ENCODE measurements around the gene KLHL4. TPM values are rescaled to one million over a fixed set of nuclear protein-coding genes. Genes with fewer than 3 reads are reported as not detected.

The KLHL4 gene
- total and polyA plus RNA-seq, 9 of the 15 experiments (the other 6 are each of a cell fraction or from before 2014, with no cell fraction given), result 0.04 to 0.16 (median 0.06) TPM; not detected in 1

DNA sequence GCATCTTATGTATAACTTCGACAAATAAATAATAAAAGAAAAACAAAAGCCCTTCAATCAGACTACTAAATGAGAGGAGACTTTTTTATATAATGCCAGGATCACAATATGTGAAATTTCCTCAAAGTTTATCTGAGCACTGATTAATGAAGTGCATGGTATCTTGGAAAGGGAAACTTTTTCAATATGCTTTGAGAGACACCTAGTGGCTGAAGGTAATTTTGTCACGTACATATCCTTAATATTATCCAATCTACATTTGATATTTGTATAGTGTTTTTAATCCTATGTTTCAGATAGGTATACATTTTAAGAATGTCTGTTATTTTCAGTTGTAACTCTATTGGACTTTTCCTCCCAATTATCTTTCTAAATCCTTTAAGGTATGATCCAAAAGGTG, 146.8 kb downstream of the KLHL4 start:
- Histone ChIP-seq H3K4me1 (replicated peaks in 1 of 2; ENCODE audit: control insufficient read depth in 2 of 2, insufficient read depth in 2 of 2, low read length in 2 of 2) (no peaks in the 10 kb centered on the region), H3K4me2 (ENCODE audit: insufficient read depth, low read length) (no peak overlapping the region), H3K27ac (ENCODE audit: extremely low read depth, low read depth, low read length) (no peak overlapping the region), H3K79me2 (ENCODE audit: control insufficient read depth, insufficient read depth, low read length) (no peaks in the 10 kb centered on the region), H3K9ac (ENCODE audit: insufficient read depth in 1 of 2, low read depth in 2 of 2, low read length in 2 of 2) (no peak overlapping the region), H2AFZ (ENCODE audit: low read depth, low read length) (no peak overlapping the region), H4K20me1 (replicated peaks; ENCODE audit: control insufficient read depth, insufficient read depth, low read length) (no peaks in the 10 kb centered on the region), H3K4me3 (no peak overlapping the region), H3K36me3 (ENCODE audit: control insufficient read depth, insufficient read depth, low read length) (no peaks in the 10 kb centered on the region), H3K27me3 (ENCODE audit: control insufficient read depth in 2 of 2, insufficient read depth in 2 of 2, low read length in 2 of 2) (no peaks in the 10 kb centered on the region), H3K9me3 (replicated peaks; ENCODE audit: control insufficient read depth, insufficient read depth, low read depth, low read length) (no peaks in the 10 kb centered on the region), H3K9me1 (ENCODE audit: control insufficient read depth, insufficient read depth, low read length) (no peaks in the 10 kb centered on the region)
- ATAC-seq (0 out of 3 replicates have a peak, but pooled peaks have one; percentile 52), FAIRE-seq (no peak), DNase-seq (ENCODE audit: extremely low read depth in 1 of 4, low spot score in 3 of 4) (peak in 3 of 4 experiments; percentile 2 to 27 (median 3))
- 0% methylated on average over 2 of the region's 2 CpGs for WGBS (ENCODE audit: insufficient coverage, low coverage, missing lambda C conversion rate)
- ChIA-PET POLR2A (no interaction called here), CTCF (ENCODE audit: low intra/inter-chr PET ratio) (interaction anchor here (0.6 to 2.6 kb wide), 2 partner anchors 79 to 326 kb away, joined by 3 to 11 read pairs; no protein-coding TSS in a partner anchor)
- in situ Hi-C loops (cut with MboI), result loop anchor here (10.0 kb wide), 1 partner anchor 80 kb away; no protein-coding TSS in a partner anchor
- BruUV-seq (replicated peaks), result no TSS peak
- intact Hi-C loops (cut with micrococcal nuclease), result loop anchor here (1.0 kb wide), 2 partner anchors 85 to 326 kb away; no protein-coding TSS in a partner anchor
- TF ChIP-seq CBX8 (IDR thresholded peaks at IDR 0.05; ENCODE audit: borderline replicate concordance, extremely low read depth, low read depth, low read length, poor library complexity, severe bottlenecking) (no peak), ZNF217 (CRISPR knock-in tag; IDR thresholded peaks at IDR 0.05) (no peak), SMC3 (conservative IDR thresholded peaks at IDR 0.05; ENCODE audit: insufficient read depth, low read depth, low read length) (peak; percentile 33; the same call in 1 of the 2 replicates), TEAD2 (tag; IDR thresholded peaks at IDR 0.05) (no peak), ZNF77 (CRISPR knock-in tag; IDR thresholded peaks at IDR 0.05) (no peak), RBM15 (IDR thresholded peaks at IDR 0.05; ENCODE audit: insufficient read depth, low read length) (no peak), FUS (optimal IDR thresholded peaks at IDR 0.05; ENCODE audit: low read depth, low read length) (no peak), RAD21 (CRISPR knock-in tag; conservative IDR thresholded peaks at IDR 0.05 in 1 of 2, IDR thresholded peaks at IDR 0.05 in 1 of 2) (peak; percentile 57 to 79)
- TF ChIP-seq, protein P1, sequence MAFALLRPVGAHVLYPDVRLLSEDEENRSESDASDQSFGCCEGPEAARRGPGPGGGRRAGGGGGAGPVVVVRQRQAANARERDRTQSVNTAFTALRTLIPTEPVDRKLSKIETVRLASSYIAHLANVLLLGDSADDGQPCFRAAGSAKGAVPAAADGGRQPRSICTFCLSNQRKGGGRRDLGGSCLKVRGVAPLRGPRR (CRISPR knock-in tag; IDR thresholded peaks at IDR 0.05), result no peak
- TF ChIP-seq, protein P2, sequence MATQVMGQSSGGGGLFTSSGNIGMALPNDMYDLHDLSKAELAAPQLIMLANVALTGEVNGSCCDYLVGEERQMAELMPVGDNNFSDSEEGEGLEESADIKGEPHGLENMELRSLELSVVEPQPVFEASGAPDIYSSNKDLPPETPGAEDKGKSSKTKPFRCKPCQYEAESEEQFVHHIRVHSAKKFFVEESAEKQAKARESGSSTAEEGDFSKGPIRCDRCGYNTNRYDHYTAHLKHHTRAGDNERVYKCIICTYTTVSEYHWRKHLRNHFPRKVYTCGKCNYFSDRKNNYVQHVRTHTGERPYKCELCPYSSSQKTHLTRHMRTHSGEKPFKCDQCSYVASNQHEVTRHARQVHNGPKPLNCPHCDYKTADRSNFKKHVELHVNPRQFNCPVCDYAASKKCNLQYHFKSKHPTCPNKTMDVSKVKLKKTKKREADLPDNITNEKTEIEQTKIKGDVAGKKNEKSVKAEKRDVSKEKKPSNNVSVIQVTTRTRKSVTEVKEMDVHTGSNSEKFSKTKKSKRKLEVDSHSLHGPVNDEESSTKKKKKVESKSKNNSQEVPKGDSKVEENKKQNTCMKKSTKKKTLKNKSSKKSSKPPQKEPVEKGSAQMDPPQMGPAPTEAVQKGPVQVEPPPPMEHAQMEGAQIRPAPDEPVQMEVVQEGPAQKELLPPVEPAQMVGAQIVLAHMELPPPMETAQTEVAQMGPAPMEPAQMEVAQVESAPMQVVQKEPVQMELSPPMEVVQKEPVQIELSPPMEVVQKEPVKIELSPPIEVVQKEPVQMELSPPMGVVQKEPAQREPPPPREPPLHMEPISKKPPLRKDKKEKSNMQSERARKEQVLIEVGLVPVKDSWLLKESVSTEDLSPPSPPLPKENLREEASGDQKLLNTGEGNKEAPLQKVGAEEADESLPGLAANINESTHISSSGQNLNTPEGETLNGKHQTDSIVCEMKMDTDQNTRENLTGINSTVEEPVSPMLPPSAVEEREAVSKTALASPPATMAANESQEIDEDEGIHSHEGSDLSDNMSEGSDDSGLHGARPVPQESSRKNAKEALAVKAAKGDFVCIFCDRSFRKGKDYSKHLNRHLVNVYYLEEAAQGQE (IDR thresholded peaks at IDR 0.05; ENCODE audit: borderline replicate concordance), result peak; percentile 58
- TF ChIP-seq, protein P2 (CRISPR knock-in tag; IDR thresholded peaks at IDR 0.05; ENCODE audit: low read depth), result no peak

All from K562 (cell line).